ENCODE results near the gene SYT14. TPM values are rescaled to one million over a fixed set of nuclear protein-coding genes. Genes with fewer than 3 reads are reported as not detected.

Gene SYT14
- total RNA-seq, 1 experiment from 2014 or later, result 12.0 TPM

DNA sequence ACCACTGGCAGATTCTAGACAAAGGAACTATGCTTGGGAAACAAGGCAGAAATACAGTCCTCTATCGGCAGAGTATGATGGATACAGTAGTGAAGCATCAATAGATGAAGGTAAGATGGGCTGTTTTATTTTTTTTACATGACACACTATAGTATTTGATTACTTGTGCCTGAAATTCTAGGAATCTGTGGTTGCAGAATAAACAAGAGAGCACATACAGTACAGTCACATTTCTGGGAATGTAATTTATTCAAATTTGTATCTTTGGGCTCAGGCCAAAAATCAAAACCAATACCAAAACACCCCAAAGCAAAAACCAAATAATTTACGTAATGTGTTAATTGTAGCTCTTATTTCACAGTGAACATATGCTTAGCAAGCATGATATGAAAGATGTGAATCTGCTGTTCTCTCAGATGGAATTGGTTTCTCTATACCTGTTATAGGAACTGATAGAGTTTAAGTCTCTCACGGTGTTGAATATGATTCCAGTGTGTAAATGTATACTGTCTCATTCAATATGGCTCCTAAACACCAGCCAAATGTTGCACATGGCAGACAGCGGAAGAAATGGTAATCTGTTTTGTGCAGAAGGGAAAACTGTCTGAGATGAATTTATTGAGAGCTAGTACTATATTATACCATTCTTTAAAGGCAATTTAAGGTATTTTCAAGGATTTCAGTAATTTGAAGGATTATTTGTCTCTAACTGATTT is 83.3 kb downstream of the SYT14 start (continued):
- no peak for TF ChIP-seq ZNF532 (CRISPR knock-in tag; IDR thresholded peaks at IDR 0.05; ENCODE audit: borderline replicate concordance)
- no peak for TF ChIP-seq JUN (CRISPR knock-in tag; IDR thresholded peaks at IDR 0.05)
- TF ChIP-seq, protein P1, sequence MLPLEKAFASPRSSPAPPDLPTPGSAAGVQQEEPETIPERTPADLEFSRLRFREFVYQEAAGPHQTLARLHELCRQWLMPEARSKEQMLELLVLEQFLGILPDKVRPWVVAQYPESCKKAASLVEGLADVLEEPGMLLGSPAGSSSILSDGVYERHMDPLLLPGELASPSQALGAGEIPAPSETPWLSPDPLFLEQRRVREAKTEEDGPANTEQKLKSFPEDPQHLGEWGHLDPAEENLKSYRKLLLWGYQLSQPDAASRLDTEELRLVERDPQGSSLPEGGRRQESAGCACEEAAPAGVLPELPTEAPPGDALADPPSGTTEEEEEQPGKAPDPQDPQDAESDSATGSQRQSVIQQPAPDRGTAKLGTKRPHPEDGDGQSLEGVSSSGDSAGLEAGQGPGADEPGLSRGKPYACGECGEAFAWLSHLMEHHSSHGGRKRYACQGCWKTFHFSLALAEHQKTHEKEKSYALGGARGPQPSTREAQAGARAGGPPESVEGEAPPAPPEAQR (CRISPR knock-in tag; IDR thresholded peaks at IDR 0.05), result no peak
- no peak for TF ChIP-seq SOX15 (CRISPR knock-in tag; IDR thresholded peaks at IDR 0.05)
- TF ChIP-seq ZNF425 (CRISPR knock-in tag; conservative IDR thresholded peaks at IDR 0.05), result no peak
- TF ChIP-seq RORB (CRISPR knock-in tag; IDR thresholded peaks at IDR 0.05), result no peak
- no peak for TF ChIP-seq ZNF396 (CRISPR knock-in tag; IDR thresholded peaks at IDR 0.05; ENCODE audit: borderline replicate concordance)

DNA sequence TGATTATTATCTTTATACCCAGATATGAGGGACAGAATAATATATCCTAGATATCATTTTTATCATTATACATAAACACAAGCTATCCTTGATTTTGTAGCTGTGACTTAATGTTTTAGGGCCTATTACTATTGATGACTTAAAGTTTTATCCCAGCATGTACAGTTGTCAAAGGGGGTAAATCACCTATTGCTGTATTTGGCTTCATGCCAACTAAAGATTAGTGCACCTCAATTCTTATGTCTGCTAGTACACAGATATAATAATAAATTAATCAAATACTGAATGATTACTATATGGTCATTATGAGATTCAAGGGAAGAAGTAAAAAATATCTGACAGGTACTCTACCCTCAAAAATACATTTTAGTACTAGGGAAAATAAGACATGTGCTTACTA is 84.0 kb downstream of the SYT14 start:
- POLR2A ChIA-PET, result no interaction called here
- H3K27me3 Mint-ChIP-seq (ENCODE audit: low read depth), result no peaks in the 10 kb centered on the region
- no peak for DNase-seq (ENCODE audit: low spot score)
- ATAC-seq, result no peak
- no peaks in the 10 kb centered on the region for H3K36me3 Mint-ChIP-seq
- H3K4me1 Mint-ChIP-seq, result no peaks in the 10 kb centered on the region
- no peak overlapping the region for H3K27ac Mint-ChIP-seq
- CTCF ChIA-PET, result no interaction called here
- no peaks in the 10 kb centered on the region for H3K9me3 Mint-ChIP-seq
- no peak overlapping the region for H3K4me3 Mint-ChIP-seq
- no peak for TF ChIP-seq FOXJ3 (CRISPR knock-in tag; IDR thresholded peaks at IDR 0.05; ENCODE audit: borderline replicate concordance)
- no peak for TF ChIP-seq ATF1 (CRISPR knock-in tag; IDR thresholded peaks at IDR 0.05)
- TF ChIP-seq, protein P2, sequence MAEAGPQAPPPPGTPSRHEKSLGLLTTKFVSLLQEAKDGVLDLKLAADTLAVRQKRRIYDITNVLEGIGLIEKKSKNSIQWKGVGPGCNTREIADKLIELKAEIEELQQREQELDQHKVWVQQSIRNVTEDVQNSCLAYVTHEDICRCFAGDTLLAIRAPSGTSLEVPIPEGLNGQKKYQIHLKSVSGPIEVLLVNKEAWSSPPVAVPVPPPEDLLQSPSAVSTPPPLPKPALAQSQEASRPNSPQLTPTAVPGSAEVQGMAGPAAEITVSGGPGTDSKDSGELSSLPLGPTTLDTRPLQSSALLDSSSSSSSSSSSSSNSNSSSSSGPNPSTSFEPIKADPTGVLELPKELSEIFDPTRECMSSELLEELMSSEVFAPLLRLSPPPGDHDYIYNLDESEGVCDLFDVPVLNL (CRISPR knock-in tag; IDR thresholded peaks at IDR 0.05; ENCODE audit: borderline replicate concordance, low read depth), result no peak
- TF ChIP-seq, protein P1 (CRISPR knock-in tag; IDR thresholded peaks at IDR 0.05), result no peak
- TF ChIP-seq, protein P3, sequence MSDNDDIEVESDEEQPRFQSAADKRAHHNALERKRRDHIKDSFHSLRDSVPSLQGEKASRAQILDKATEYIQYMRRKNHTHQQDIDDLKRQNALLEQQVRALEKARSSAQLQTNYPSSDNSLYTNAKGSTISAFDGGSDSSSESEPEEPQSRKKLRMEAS (CRISPR knock-in tag; IDR thresholded peaks at IDR 0.05), result no peak
- TF ChIP-seq, protein P4, sequence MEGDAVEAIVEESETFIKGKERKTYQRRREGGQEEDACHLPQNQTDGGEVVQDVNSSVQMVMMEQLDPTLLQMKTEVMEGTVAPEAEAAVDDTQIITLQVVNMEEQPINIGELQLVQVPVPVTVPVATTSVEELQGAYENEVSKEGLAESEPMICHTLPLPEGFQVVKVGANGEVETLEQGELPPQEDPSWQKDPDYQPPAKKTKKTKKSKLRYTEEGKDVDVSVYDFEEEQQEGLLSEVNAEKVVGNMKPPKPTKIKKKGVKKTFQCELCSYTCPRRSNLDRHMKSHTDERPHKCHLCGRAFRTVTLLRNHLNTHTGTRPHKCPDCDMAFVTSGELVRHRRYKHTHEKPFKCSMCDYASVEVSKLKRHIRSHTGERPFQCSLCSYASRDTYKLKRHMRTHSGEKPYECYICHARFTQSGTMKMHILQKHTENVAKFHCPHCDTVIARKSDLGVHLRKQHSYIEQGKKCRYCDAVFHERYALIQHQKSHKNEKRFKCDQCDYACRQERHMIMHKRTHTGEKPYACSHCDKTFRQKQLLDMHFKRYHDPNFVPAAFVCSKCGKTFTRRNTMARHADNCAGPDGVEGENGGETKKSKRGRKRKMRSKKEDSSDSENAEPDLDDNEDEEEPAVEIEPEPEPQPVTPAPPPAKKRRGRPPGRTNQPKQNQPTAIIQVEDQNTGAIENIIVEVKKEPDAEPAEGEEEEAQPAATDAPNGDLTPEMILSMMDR (IDR thresholded peaks at IDR 0.05), result no peak
- no peak for TF ChIP-seq JUN (CRISPR knock-in tag; IDR thresholded peaks at IDR 0.05)
- TF ChIP-seq, protein P5, sequence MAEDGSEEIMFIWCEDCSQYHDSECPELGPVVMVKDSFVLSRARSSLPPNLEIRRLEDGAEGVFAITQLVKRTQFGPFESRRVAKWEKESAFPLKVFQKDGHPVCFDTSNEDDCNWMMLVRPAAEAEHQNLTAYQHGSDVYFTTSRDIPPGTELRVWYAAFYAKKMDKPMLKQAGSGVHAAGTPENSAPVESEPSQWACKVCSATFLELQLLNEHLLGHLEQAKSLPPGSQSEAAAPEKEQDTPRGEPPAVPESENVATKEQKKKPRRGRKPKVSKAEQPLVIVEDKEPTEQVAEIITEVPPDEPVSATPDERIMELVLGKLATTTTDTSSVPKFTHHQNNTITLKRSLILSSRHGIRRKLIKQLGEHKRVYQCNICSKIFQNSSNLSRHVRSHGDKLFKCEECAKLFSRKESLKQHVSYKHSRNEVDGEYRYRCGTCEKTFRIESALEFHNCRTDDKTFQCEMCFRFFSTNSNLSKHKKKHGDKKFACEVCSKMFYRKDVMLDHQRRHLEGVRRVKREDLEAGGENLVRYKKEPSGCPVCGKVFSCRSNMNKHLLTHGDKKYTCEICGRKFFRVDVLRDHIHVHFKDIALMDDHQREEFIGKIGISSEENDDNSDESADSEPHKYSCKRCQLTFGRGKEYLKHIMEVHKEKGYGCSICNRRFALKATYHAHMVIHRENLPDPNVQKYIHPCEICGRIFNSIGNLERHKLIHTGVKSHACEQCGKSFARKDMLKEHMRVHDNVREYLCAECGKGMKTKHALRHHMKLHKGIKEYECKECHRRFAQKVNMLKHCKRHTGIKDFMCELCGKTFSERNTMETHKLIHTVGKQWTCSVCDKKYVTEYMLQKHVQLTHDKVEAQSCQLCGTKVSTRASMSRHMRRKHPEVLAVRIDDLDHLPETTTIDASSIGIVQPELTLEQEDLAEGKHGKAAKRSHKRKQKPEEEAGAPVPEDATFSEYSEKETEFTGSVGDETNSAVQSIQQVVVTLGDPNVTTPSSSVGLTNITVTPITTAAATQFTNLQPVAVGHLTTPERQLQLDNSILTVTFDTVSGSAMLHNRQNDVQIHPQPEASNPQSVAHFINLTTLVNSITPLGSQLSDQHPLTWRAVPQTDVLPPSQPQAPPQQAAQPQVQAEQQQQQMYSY (CRISPR knock-in tag; IDR thresholded peaks at IDR 0.05), result no peak
- TF ChIP-seq PREB (CRISPR knock-in tag; IDR thresholded peaks at IDR 0.05; ENCODE audit: borderline replicate concordance), result no peak
- TF ChIP-seq, protein P6, sequence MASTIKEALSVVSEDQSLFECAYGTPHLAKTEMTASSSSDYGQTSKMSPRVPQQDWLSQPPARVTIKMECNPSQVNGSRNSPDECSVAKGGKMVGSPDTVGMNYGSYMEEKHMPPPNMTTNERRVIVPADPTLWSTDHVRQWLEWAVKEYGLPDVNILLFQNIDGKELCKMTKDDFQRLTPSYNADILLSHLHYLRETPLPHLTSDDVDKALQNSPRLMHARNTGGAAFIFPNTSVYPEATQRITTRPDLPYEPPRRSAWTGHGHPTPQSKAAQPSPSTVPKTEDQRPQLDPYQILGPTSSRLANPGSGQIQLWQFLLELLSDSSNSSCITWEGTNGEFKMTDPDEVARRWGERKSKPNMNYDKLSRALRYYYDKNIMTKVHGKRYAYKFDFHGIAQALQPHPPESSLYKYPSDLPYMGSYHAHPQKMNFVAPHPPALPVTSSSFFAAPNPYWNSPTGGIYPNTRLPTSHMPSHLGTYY (CRISPR knock-in tag; IDR thresholded peaks at IDR 0.05), result no peak

Data from WTC11 (cell line).